GM21786 (cell line): Measurements from ENCODE around the gene LGALS9B.
"Not testable (repeated sequence)": the region's sequence is repeated elsewhere in the genome, so short reads cannot be mapped to it uniquely, and the experiment has no call there.

Experiments
- ATAC-seq: cut with Tn5 transposase; IDR thresholded peaks from one replicate; pipeline ENCODE4 v1.9.1; 2021; ENCODE audit not compliant: unreplicated experiment

Gene LGALS9B

GRCh38 chr17:20417492-20418080 is 49.8 kb downstream of the LGALS9B start:
- not testable (repeated sequence) for ATAC-seq

- ATAC-seq, result not testable (repeated sequence)
Observed at GRCh38 chr17:20416381-20416911, 50.9 kb downstream of the LGALS9B start.

GRCh38 chr17:20415479-20415878 is 51.9 kb downstream of the LGALS9B start:
- not testable (repeated sequence) for ATAC-seq

- ATAC-seq, result not testable (repeated sequence)
Observed at GRCh38 chr17:20401306-20402022, 65.9 kb downstream of the LGALS9B start.

- ATAC-seq, result not testable (repeated sequence)
Observed at GRCh38 chr17:20400559-20401305, 66.6 kb downstream of the LGALS9B start.
